Stimulated activated CD8-positive, alpha-beta memory T cell treated with anti-CD3 and anti-CD28 coated beads, Interleukin-7, amount 100 ng/mL, for 1 hour (primary cell): ENCODE measurements around the gene ELMO1.

Source experiments
- DNase-seq, 2 donors: peaks; one replicate each; pipeline ENCODE4 v3.0.0-alpha.2; 2020; ENCODE audit warnings: low read depth in 2 of 2

The ELMO1 gene

DNA sequence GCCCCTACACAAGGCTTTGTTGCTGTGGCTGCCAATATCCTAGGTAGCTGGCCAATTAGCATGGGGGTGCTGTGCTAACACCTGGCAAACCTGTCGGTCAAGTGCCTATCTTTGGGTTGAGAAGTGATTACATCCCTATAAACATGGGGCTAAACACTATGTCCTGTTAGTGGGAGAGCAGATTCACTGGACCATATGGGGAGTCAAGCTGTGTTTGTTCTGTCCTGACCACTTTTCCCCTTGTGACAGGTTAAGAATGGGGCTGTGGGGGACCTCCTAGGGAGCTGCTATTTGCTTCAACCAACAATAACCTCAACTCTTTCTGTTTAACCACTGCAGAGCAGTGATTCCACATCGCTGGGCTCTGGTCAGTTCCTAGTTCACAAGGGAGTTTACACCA, 572.9 kb downstream of the ELMO1 start:
- DNase-seq = no peak

GRCh38 chr7:36874041-36874440, 574.6 kb downstream of the ELMO1 start:
- no peak for DNase-seq

GRCh38 chr7:36871863-36872262, 576.8 kb downstream of the ELMO1 start:
- no peak for DNase-seq

GRCh38 chr7:36871355-36871738, 577.3 kb downstream of the ELMO1 start:
- no peak for DNase-seq

- no peak for DNase-seq
These were observed 577.9 kb downstream of the ELMO1 start for GRCh38 chr7:36870625-36871354.

DNA sequence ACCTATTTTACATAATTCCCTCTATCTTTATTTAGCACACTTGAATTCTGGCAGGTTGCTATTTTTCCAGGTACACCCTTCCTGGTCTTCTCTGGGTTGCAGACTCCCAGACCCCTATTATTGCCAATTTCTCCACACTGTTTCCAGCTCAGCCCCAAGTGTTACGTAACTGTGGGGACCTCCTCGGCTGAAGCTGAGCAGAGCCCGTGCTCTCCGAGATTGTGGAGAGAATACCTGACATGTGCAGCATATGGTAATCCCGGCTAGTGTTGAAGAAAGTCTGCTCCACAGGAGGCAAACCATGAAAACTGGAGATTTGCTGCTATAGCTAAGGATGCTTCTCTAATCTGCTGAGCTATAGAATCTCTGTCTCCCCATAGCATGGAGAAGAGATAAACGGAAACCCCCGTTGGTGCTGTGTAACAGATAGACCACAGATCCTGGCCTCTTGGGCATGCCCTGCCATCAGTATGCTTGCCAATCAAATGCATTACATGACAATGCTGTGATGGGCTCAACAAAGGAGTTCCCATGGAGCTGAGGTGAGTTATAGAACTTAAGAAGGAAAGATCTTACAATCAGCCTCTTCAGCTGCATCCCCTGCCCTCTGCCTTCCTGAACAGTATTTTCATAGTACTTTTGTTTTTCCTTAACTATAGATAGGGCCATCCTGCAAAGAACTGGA, 579.8 kb downstream of the ELMO1 start:
- DNase-seq = no peak

DNA sequence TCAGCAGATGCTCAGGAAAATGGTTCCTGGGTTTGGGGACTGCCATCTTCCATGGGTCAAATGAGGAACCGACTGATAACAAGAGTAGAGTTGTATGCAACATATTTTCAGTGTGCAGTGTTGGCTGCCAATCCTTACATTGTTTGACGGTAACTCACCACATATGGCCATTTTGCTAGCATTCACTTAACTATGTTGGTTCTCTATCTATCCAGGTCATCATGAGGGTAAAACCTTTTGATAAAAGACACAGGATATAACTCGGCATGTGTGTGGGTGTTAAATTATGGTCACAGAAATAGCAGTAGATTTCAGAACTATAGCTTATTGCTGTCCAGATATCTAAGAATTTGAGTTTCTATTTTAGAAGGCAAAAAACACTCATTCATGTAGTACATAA, 583.6 kb downstream of the ELMO1 start:
- no peak for DNase-seq

DNA sequence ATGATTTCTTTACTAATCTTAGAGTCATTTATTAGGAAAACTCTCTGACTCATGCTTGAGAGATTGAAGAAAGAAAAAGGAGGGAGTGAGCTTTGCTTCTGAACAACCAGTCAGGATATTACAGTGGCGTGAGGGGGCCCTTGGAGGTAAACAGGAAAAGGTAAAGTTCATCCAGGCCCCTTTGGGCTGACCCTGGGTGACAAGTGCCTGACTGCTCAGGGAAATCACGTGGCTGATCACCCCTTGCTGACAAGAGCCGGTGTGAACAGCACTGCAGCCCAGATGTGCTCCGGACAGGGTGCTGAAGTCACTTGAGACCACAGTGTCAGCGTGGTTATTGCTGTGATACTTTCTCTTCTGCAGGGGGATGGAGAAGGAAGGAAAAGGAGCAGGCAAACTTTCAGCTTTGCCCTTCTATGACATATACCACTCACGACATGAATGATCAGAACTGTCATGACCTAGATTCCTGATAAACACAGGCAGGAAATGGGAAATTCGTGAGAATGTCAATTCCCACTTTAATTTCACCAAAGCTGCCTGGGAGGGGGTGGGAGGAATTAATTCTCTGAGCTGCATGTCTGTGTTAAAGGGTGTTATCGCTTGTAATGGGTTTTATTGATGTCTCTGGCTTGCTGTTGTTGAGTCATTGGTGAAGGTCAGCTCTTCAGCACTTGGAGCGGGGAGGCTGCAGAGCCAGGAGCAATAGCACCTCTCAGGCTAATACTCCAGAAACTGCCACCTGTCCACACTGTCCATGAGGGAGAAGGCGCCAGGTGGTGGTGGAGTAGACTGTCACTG, 584.6 kb downstream of the ELMO1 start:
- peak; percentile 6 to 22 for DNase-seq

- DNase-seq = no peak
These were observed 585.8 kb downstream of the ELMO1 start for GRCh38 chr7:36862771-36863261.

DNA sequence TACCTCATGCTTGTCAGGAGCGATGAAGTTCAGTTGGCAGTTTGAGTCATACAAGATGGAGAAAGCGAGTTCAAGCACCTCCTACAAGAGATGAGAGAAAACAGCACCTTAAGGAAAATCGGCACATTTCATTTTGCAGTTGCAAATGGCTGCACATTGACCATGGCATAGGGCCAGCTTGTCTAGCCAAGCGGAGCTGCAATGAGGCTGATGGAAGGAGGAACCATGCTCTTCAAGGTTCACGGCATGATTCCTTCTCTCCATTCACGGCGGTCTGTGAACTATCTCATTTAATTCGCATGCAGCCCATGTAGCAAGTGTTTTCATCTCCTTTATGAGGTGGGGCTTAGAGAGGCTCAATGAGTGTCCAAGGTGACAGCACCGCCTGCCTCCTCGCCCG, 587.0 kb downstream of the ELMO1 start:
- DNase-seq = no peak

DNA sequence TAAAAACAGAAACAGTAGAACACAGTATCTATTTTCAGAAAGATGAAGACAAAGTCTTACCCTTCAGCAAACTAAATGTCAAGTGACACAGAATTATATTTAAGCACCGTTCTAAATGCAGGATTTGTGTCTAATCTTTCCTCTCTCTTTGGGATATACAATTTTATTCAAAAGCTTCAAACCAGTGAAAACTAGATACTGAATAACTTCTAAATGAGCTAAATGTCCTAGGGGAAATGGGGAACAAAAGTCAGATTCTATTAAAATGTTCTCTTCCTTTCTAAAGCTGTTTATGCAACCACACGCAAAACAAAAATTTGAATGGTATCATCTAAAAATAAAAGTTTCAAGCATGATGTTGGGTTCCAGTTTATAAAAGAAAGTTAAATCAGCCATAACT, 588.0 kb downstream of the ELMO1 start:
- no peak for DNase-seq

DNA sequence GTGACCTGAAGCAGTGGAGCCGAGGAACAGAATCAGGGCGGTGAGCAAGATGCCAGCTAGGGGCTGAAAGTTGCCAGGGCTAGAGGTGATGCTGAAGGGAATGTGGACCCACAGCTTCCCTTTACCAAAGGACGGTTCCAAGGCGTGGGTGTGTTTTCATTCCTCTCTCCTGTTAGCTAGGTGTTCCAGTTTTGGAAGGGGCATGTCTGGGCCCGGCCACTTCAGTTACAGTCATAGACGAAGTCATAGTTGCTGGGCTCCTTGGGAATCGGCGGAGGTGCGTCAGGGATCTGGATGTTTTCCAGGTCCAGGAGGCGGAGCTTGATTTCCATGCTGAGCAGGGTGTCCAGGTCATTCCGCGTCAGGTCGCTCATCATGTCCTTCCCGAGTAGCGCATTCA, 593.3 kb downstream of the ELMO1 start:
- no peak for DNase-seq

DNA sequence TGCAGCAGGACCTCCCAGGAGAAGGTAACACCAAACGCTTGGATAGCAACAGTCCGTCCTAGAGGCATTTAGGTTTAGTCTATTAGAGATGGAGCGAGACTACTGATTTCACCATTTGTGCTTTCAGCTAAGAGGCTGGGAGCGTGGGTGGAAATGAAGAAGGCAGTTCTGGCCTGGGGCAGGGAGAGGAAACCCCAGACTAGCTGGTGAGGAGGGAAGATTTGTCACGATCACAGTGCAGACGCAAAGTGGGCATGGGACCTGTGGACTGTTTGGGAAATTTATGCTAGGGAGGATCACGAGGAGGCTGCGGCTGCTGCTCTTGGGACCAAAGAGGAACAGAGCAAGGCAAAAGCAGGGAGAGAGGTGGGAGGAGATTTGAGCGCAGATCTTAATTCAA, 594.0 kb downstream of the ELMO1 start:
- DNase-seq = no peak

DNA sequence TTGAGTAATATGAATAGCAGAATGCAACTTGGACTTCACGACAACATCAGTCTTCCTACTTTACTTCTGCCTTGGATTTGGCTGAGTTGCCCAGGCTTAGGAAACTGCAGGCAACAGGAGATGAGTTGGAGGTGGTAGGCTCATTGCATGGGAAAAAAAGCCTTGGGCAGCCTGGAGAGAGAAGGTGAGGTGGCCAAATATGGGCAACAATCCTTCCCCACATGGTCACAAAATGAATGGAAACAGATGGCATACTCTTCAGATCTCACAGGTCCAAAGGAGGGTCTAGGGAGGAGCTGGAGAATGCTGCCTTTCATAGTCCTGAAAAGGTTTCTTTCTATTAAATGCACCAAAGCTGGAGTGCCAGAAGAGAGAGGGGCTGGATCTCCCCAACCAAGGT, 595.7 kb downstream of the ELMO1 start:
- no peak for DNase-seq

DNA sequence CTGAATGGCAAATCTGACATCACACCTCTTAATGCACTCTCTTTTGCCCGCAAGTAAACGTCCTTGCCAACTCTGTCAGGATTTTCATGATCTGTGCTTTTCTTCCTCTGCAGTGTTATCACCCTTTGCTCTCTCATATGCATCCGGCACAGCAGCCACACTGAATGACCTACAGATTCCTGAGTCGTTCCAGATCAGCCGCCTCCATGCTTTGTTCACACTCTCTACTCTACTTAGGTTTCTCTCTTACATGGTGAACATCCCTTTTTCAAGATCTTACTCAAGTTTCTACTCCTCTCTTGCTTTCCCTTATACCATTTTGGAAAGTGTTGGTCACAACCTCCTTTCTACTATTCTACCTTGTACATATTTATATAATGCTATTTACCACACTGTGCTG, 596.6 kb downstream of the ELMO1 start:
- no peak for DNase-seq

DNA sequence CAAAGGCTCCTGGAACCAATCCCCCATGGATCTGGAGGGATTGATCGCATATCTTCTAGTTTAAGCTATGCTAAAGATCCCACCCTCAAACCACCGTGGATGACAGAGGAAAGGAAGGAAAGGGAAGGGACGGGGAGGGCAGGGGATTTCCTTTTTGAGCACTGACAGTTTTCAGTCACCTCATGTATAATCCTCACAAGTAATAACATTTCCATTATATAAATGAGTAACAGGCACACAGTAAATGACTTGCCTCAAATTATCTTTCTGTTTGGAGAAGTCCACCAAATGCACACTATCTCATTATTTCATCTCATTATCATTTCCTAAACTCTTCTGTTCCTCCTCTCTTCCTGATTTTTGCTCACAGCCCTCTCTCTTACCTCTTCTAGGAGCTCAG, 597.3 kb downstream of the ELMO1 start:
- no peak for DNase-seq

- DNase-seq = no peak
These were observed 600.7 kb downstream of the ELMO1 start for GRCh38 chr7:36847946-36848345.

DNA sequence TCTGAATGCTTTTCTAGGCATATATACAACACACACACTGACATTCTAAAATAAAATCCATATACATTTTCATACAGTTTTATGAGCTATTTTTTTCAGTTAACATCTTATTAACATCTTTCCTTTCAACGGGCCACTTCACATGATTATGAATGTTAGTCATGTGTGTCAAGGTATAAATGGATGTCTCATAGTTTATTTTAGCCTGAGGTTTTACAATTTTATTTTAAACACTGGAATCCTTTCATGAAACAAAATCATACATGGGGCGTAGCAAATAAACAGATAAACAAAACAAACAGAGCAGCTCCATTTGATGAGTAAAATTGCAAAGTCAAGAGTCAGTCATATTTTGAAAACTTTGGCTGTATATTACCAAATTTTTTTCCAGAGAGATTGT, 604.3 kb downstream of the ELMO1 start:
- DNase-seq = no peak

DNA sequence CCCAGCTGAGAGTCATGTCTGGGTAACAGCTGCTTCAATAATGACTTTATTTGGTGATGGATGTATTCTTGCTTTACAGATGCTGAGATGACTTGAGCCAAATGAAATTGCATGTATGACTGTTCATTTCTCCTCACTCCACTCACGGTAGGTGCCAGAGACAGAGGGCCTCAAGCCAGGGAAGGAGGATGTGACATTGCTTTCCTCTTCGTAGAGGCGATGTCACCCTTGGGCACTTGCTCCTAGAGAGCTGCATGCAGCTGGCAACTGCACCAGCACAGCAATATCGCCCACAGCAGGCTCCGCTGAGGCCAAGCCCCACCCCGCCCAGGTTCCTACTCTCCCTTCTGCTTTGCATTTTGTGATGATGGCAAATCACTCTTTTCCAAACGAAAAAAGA, 607.8 kb downstream of the ELMO1 start:
- no peak for DNase-seq

GRCh38 chr7:36838616-36839225, 609.9 kb downstream of the ELMO1 start:
- DNase-seq = no peak

- no peak for DNase-seq
These were observed 617.6 kb downstream of the ELMO1 start for GRCh38 chr7:36831049-36831448.
